GM18505 (cell line): Measurements from ENCODE around the gene FAM53B.
"Not testable (repeated sequence)": the region's sequence is repeated elsewhere in the genome, so short reads cannot be mapped to it uniquely, and the experiment has no call there.

Source experiments
- ATAC-seq: cut with Tn5 transposase; IDR thresholded peaks from one replicate; pipeline ENCODE4 v1.9.1; 2021; ENCODE audit not compliant: unreplicated experiment
- POLR2A ChIP-seq: IDR thresholded peaks from 4 replicates; pipeline ENCODE4 v1.6.1; 2011; ENCODE audit warnings: borderline replicate concordance; ENCODE audit not compliant: insufficient read depth, insufficient read length; ENCODE audit errors: extremely low read depth

The FAM53B gene

GRCh38 chr10:124612611-124613498 is 131.3 kb downstream of the FAM53B start:
- TF ChIP-seq POLR2A = no peak
- ATAC-seq = no peak

DNA sequence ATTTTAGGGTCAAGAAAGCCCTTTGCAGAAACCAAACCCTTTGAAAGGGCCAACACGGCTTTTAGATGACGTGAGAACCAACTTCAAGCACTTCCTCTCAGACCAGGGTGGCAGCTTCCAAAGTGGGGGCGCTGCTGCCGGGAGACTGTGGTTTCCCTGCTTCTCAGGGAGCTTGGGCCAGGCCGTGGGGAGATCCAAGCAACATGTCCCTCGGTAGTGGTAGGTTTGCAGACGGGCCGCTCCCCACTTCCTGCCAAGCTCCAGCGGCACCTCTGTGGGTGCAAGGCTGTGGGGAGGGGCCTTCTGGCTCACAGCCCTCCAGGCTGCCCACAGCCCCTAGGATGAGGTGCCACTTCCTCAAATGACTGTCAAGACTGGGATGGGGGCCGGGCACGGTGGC is 132.4 kb downstream of the FAM53B start:
- no peak for TF ChIP-seq POLR2A
- no peak for ATAC-seq

DNA sequence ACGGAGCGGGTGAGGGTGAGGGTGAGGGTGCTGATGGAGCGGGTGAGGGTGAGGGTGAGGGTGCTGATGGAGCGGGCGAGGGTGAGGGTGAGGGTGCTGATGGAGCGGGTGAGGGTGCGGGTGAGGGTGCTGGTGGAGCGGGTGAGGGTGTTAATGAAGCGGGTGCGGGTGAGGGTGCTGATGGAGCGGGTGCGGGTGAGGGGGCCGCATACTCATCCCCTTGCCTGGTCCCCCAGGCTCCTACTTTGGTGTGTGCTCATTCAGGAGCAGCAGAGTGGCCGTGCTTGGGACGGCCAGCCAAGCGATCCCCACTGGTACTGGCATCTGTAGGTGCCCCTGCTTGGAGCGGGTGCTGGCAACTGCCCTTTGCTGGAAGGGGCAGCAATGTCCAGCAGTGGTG is 133.3 kb downstream of the FAM53B start:
- not testable (repeated sequence) for ATAC-seq

DNA sequence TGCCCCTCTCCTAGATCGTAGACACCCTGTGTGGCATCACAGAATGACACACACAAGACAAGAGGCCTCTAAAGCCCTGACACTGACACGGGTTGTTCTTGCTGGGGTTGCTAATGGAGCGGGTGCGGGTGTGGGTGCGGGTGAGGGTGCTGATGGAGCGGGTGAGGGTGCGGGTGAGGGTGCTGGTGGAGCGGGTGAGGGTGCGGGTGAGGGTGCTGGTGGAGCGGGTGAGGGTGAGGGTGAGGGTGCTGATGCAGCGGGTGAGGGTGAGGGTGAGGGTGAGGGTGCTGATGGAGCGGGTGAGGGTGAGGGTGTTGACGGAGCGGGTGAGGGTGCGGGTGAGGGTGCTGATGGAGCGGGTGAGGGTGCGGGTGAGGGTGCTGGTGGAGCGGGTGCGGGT is 134.0 kb downstream of the FAM53B start:
- ATAC-seq = not testable (repeated sequence)

- no peak for TF ChIP-seq POLR2A
- no peak for ATAC-seq
Measured at GRCh38 chr10:124609698-124610097, 134.5 kb downstream of the FAM53B start.

- no peak for ATAC-seq
Measured at GRCh38 chr10:124608093-124608721, 136.0 kb downstream of the FAM53B start.

GRCh38 chr10:124607693-124608092 is 136.5 kb downstream of the FAM53B start:
- TF ChIP-seq POLR2A = no peak
- no peak for ATAC-seq

More at GRCh38 chr10:124608093-124608721, 136.0 kb downstream of the FAM53B start:
- TF ChIP-seq POLR2A = no peak

GRCh38 chr10:124606822-124607221 is 137.4 kb downstream of the FAM53B start:
- TF ChIP-seq POLR2A = no peak
- no peak for ATAC-seq

DNA sequence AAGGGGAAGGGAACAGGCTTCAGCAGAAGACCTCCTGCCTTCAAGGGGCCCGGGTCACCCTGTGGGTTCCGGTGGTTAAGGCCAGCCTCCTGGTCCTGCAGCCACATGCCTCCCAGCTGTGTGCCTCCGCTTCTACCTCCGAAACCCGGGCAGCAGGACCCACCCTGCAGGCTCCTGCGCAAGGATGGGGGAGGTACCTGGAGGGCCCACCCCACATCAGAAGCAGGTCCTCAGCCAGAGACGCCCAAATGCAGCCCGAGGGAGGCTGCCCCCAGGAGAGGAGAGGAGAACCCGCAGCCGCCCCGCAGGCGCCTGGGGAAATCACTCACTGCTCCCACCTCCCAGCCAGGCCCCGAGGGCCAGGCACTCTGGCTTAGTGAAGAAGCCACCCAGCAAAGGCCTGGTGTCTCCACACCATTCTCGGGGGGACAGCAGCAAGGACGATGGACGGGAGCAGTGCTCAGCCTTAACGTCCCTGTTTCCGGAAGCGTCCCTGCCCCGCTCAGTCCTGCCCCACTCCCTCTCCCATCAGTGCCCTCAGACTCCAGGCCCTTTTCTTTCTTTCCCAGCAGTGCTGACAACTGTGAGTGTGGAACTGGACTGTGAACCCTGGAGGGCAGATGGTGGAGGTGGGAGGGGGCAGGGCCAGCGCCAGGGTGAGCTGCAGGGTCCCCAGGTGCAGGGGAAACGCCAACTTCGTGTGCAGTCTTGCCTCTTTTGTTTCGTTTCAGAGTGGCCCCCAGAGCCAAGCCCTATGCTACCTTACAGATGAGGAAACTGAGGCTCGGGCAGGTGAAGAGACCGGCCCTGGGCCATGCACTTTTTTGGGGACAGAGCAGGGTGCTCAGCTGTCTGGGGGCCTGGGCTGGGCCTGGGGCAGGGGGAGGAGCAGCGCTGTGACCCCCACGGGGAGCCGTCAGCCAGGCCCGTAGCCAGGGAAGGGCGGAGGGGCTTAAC is 138.0 kb downstream of the FAM53B start:
- ATAC-seq = no peak
- no peak for TF ChIP-seq POLR2A

DNA sequence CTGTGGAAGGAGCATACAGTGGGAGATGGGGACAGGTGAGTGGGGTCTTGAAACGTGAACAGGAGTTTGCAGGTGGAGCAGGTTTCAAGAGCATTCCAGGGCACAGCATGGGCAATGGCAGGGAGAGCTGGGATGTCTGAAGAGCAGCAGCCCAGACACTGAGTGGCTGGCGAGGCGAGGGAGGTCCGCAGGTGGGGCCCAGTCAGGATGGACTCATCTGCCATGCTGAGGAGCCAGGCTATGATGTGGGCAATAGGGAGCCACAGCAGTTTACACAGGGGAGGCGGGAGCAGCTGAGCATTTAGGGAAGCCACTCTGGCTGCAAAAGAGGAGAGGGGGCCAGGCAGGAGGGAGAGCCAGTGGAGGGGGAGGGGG is 138.7 kb downstream of the FAM53B start:
- TF ChIP-seq POLR2A = no peak
- ATAC-seq = no peak

DNA sequence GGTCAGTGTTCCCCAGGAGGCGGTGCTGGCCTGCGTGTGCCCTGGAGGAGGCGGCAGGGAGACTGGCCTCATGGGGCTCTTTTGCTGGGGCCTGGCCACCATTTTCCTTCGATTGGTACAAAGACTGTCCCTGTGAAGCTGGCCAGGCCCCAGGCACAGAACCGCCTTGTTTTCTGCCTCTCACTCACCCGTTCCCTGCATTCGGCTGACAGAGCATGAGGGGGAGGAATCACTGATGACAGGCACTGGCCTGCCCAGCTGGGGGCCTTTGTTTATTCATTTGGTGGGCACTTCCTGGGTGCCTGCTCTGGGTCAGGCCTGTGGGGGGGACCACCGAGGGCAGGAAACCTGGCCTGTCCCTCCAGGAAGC is 139.2 kb downstream of the FAM53B start:
- no peak for TF ChIP-seq POLR2A
- no peak for ATAC-seq

GRCh38 chr10:124604214-124605000 is 139.8 kb downstream of the FAM53B start:
- ATAC-seq = no peak
- no peak for TF ChIP-seq POLR2A
